ENCODE measurements around the gene SCAF4.

SCAF4 gene

GRCh38 chr21:31624181-31624580 is 107.7 kb downstream of the SCAF4 start:
- H3K27ac ChIP-seq, result no peak overlapping the region
- H3K4me1 ChIP-seq, result peaks cover 6 to 12% (median 9%) of the 10 kb centered on the region in 10 experiments
- TF ChIP-seq Cebpa-rat (IDR thresholded peaks at IDR 0.05), result no peak
- H4K20me1 ChIP-seq, result no peaks in the 10 kb centered on the region
- no peak overlapping the region for H3K4me3 ChIP-seq
- no peak overlapping the region for H3K4me2 ChIP-seq
- peaks cover 0 to 13% (median 4%) of the 10 kb centered on the region in 11 experiments; a peak in 13 of 22 replicates for H3K9me3 ChIP-seq (replicated peaks in 1 of 11)
- H3K36me3 ChIP-seq, result no peaks in the 10 kb centered on the region
- H3K9ac ChIP-seq, result no peak overlapping the region
- H3K27me3 ChIP-seq, result no peaks in the 10 kb centered on the region

- Histone ChIP-seq H3K4me1 (peaks cover 6 to 15% (median 9%) of the 10 kb centered on the region in 10 experiments), H3K27me3 (no peaks in the 10 kb centered on the region), H3K9me3 (replicated peaks in 1 of 11) (peaks cover 0 to 18% (median 10%) of the 10 kb centered on the region in 11 experiments; a peak in 13 of 22 replicates), H3K36me3 (no peaks in the 10 kb centered on the region), H4K20me1 (no peaks in the 10 kb centered on the region), H3K4me3 (no peak overlapping the region), H3K9ac (no peak overlapping the region), H3K27ac (no peak overlapping the region), H3K4me2 (0 out of 22 replicates have a peak overlapping the region, but pooled peaks of 1 of the 11 experiments have one; percentile 57)
- no peak for TF ChIP-seq Cebpa-rat (IDR thresholded peaks at IDR 0.05)
Observed at GRCh38 chr21:31623664-31624063, 108.3 kb downstream of the SCAF4 start.

GRCh38 chr21:31622397-31622796 is 109.5 kb downstream of the SCAF4 start:
- Histone ChIP-seq H3K4me1 (peaks cover 6 to 17% (median 9%) of the 10 kb centered on the region in 10 experiments), H3K4me2 (peak overlapping the region in 10 of 11 experiments; percentile 23 to 65 (median 48); a peak in 20 of 22 replicates), H3K9me3 (replicated peaks in 1 of 11) (peaks cover 0 to 20% (median 10%) of the 10 kb centered on the region in 11 experiments; a peak in 13 of 22 replicates), H3K4me3 (no peak overlapping the region), H3K36me3 (no peaks in the 10 kb centered on the region), H4K20me1 (no peaks in the 10 kb centered on the region), H3K9ac (no peak overlapping the region), H3K27ac (no peak overlapping the region), H3K27me3 (no peaks in the 10 kb centered on the region)
- no peak for TF ChIP-seq Cebpa-rat (IDR thresholded peaks at IDR 0.05)
